Neutrophil (primary cell): ENCODE results near the gene TRAPPC3.

ENCODE experiments used
- H3K27ac ChIP-seq: fragments of 200-600 bp; sonication (generic); 2 replicates; pipeline ENCODE4 v1.5.1; 2016; ENCODE audit warnings: mild to moderate bottlenecking, moderate library complexity
- H3K27me3 ChIP-seq: fragments of 200-600 bp; sonication (generic); 2 replicates; pipeline ENCODE4 v1.6.0; 2016; ENCODE audit warnings: mild to moderate bottlenecking
- H3K36me3 ChIP-seq: fragments of 200-600 bp; sonication (generic); 2 replicates; pipeline ENCODE4 v1.5.1; 2017
- H3K4me1 ChIP-seq, 2 experiments: fragments of 200-600 bp in 1 of 2; sonication (generic) in 1 of 2; 1 replicate in 1 of 2; 2 replicates in 1 of 2; pipeline versions ENCODE4 v1.5.1 to v1.6.1; 2013 to 2016; ENCODE audit warnings: low read depth in 1 of 2, low read length in 1 of 2, mild to moderate bottlenecking in 1 of 2, moderate library complexity in 1 of 2; ENCODE audit not compliant: control insufficient read depth in 1 of 2, insufficient read depth in 1 of 2
- H3K4me3 ChIP-seq, 2 experiments: fragments of 200-600 bp in 1 of 2; sonication (generic) in 1 of 2; 1 replicate in 1 of 2; 2 replicates in 1 of 2; pipeline ENCODE4 v1.5.1; 2013 to 2016; ENCODE audit warnings: low read depth in 1 of 2, low read length in 1 of 2, mild to moderate bottlenecking in 1 of 2, moderate library complexity in 1 of 2
- H3K9me3 ChIP-seq: fragments of 200-600 bp; sonication (generic); 2 replicates; pipeline ENCODE4 v1.5.1; 2016
- CTCF ChIP-seq: fragments of 200-600 bp; sonication (generic); IDR thresholded peaks from 2 replicates; pipeline ENCODE4 v1.5.1; 2016; ENCODE audit warnings: antibody characterized with exemption

Gene TRAPPC3

DNA sequence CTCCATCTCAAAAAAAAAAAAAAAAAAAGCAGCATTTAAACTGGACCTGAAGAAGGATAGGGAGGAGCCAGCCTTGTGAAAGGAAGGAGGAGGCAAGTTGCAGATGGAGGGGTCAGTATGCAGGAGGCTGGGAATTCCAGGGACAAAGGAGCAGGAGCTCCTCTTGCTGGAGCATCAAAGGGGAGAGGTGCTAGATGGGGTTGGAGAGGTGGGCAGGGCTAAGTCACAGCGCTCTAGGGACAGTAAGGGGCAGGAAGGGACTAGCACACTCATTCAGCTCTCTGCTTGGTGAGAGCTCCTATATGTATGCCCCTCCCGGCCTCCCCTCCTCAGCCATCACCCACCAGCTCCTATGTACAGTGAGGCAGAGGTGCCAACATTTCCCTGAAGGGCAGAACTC is 33.4 kb upstream of the TRAPPC3 start:
- Histone ChIP-seq H3K36me3 (peaks cover 48% of the 10 kb centered on the region), H3K4me3 (no peak overlapping the region), H3K27me3 (no peaks in the 10 kb centered on the region), H3K27ac (peak overlapping the region; percentile 3), H3K9me3 (no peaks in the 10 kb centered on the region), H3K4me1 (peaks cover 0 to under 1% of the 10 kb centered on the region in 2 experiments)
- no peak for TF ChIP-seq CTCF

DNA sequence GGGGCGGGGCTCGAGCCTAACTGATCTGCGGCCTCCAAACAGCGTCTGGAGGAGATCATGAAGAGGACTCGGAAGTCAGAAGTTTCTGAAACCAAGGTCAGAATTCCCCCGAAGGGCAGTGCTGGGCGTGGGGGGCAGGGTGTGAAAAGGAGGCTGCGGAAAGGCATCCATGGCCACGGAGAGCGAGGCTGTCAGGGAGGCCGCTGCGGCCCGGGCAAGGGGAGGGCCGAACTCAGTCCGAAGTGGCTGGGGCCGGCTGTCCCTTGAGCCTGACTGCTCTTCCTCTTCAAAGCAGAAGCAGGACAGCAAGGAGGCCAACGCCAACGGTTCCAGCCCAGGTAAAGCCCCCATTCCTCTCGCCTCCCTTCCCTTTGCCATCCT is 29.9 kb upstream of the TRAPPC3 start:
- no peak overlapping the region for H3K4me3 ChIP-seq
- no peaks in the 10 kb centered on the region for H3K4me1 ChIP-seq
- H3K9me3 ChIP-seq: no peaks in the 10 kb centered on the region
- no peaks in the 10 kb centered on the region for H3K27me3 ChIP-seq
- TF ChIP-seq CTCF: no peak
- peaks cover 83% of the 10 kb centered on the region for H3K36me3 ChIP-seq
- no peak overlapping the region for H3K27ac ChIP-seq

DNA sequence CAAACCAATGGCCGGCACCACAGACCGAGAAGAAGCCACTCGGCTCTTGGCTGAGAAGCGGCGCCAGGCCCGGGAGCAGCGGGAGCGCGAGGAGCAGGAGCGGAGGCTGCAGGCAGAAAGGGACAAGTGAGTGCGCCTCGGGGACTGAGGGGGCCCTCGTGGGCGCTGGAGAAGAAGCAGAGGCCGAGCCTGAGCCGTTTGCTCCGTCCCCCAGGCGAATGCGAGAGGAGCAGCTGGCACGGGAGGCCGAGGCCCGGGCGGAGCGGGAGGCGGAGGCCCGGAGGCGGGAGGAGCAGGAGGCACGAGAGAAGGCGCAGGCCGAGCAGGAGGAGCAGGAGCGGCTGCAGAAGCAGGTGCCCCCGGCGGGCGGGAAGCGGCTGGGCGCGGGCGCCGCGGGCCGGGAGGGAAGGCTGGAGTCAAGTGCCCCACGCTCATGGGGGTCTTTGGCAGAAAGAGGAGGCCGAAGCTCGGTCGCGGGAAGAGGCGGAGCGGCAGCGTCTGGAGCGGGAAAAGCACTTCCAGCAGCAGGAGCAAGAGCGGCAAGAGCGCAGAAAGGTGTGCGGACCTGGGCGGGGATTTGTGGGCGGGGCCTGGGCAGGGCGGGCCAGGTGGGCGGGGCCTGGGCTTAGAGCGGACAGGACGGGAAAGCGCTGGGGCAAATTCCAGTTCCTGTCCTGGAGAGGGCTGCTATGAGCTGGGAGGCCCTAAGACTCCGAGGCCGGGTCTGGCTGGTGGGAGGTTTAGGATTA is 29.4 kb upstream of the TRAPPC3 start:
- Histone ChIP-seq H3K4me1 (no peaks in the 10 kb centered on the region), H3K9me3 (no peaks in the 10 kb centered on the region), H3K27ac (no peak overlapping the region), H3K27me3 (no peaks in the 10 kb centered on the region), H3K4me3 (no peak overlapping the region), H3K36me3 (peaks cover 88% of the 10 kb centered on the region)
- no peak for TF ChIP-seq CTCF

DNA sequence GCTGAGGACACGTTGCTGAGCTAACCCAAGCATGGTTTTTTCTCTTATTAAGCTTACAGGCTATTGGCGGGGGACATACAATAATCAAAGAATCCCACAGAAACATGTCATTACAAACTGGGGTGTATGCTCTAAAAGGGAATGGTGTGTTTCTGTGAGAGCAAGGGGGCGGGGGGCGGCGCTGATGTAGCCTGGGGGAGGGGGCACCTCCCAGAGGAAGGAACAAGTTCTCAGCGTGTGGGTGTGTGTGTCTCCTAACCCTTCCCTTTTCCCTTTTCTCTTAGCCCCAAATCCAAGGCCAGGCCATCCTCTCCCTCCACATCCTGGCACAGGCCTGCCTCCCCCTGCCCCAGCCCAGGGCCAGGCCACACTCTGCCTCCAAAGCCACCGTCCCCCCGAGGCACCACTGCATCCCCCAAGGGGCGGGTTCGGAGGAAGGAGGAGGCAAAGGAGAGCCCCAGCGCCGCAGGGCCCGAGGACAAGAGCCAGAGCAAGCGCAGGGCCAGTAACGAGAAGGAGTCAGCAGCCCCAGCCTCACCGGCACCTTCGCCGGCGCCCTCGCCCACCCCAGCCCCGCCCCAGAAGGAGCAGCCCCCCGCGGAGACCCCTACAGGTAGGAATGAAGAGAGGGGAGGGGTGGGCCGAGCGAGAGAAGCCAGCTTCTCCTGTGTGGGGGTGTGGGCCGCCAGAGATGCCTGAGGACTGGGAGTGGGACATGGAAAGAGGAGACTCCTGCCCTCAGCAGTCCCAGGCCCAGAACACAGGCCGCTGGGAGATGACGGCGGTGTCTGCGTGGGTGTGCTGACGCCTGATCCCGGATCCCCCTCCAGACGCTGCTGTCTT is 28.5 kb upstream of the TRAPPC3 start:
- H3K27me3 ChIP-seq: no peaks in the 10 kb centered on the region
- H3K9me3 ChIP-seq: no peaks in the 10 kb centered on the region
- no peak for TF ChIP-seq CTCF
- no peak overlapping the region for H3K27ac ChIP-seq
- no peaks in the 10 kb centered on the region for H3K4me1 ChIP-seq
- peaks cover 94% of the 10 kb centered on the region for H3K36me3 ChIP-seq
- H3K4me3 ChIP-seq: no peak overlapping the region

DNA sequence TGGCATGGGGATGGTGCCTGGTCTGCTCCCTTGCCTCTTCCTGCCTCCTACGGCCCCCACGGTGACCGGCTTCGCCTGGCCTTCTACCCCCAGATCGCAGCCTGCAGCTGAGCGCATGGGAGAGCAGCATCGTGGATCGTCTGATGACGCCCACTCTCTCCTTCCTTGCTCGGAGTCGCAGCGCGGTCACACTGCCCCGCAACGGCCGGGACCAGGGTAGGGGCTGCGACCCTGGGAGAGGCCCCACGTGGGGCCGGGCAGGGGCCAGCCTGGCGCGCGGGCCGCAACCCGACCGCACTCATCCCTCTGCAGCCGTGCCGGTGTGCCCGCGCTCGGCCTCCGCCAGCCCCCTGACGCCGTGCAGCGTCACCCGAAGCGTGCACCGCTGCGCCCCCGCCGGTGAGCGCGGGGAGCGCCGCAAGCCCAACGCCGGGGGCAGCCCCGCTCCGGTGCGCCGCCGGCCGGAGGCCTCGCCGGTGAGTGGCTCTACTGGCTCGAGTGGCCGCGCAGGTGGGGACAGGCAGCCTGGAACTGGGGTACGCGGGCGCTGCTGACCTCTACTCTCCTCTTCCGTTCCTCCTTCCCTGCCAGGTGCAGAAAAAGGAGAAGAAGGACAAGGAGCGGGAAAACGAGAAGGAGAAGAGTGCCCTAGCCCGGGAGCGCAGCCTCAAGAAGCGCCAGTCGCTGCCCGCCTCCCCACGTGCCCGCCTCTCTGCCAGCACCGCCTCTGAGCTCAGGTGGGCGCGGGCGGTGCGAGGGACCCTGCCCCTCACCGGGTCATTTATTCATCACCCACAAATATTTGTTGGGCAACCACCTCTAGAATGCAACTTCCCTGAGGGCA is 27.0 kb upstream of the TRAPPC3 start:
- no peak for TF ChIP-seq CTCF
- Histone ChIP-seq H3K27me3 (no peaks in the 10 kb centered on the region), H3K27ac (no peak overlapping the region), H3K9me3 (no peaks in the 10 kb centered on the region), H3K4me3 (no peak overlapping the region), H3K36me3 (peaks cover 100% of the 10 kb centered on the region), H3K4me1 (no peaks in the 10 kb centered on the region)
